Effector CD4-positive, alpha-beta T cell (primary cell): ENCODE results near the gene HTRA3.

Experiments
- DNase-seq: peaks from one replicate; pipeline ENCODE4 v3.0.0-alpha.2; 2020

HTRA3 gene

GRCh38 chr4:8250227-8250626 is 19.3 kb upstream of the HTRA3 start:
- no peak for DNase-seq

- no peak for DNase-seq
These were observed 18.9 kb upstream of the HTRA3 start for GRCh38 chr4:8250637-8251036.

- DNase-seq = no peak
These were observed 18.3 kb upstream of the HTRA3 start for GRCh38 chr4:8251110-8251883.

- no peak for DNase-seq
These were observed 17.0 kb upstream of the HTRA3 start for GRCh38 chr4:8252301-8253173.

GRCh38 chr4:8254076-8254475 is 15.5 kb upstream of the HTRA3 start:
- no peak for DNase-seq

GRCh38 chr4:8255698-8256441 is 13.7 kb upstream of the HTRA3 start:
- no peak for DNase-seq

- DNase-seq = no peak
These were observed 11.7 kb upstream of the HTRA3 start for GRCh38 chr4:8257854-8258253.

GRCh38 chr4:8258552-8259212 is 10.9 kb upstream of the HTRA3 start:
- DNase-seq = no peak

GRCh38 chr4:8259743-8260430 is 9.7 kb upstream of the HTRA3 start:
- DNase-seq = no peak

GRCh38 chr4:8260656-8261111 is 8.9 kb upstream of the HTRA3 start:
- DNase-seq = no peak

- DNase-seq = no peak
These were observed 7.6 kb upstream of the HTRA3 start for GRCh38 chr4:8261851-8262535.

GRCh38 chr4:8262637-8263322 is 6.8 kb upstream of the HTRA3 start:
- no peak for DNase-seq

GRCh38 chr4:8263397-8263796 is 6.2 kb upstream of the HTRA3 start:
- DNase-seq = no peak

- no peak for DNase-seq
These were observed 5.4 kb upstream of the HTRA3 start for GRCh38 chr4:8264106-8264505.

GRCh38 chr4:8265171-8265929 is 4.2 kb upstream of the HTRA3 start:
- no peak for DNase-seq

GRCh38 chr4:8266088-8266487 is 3.5 kb upstream of the HTRA3 start:
- no peak for DNase-seq

- DNase-seq = no peak
These were observed 3.0 kb upstream of the HTRA3 start for GRCh38 chr4:8266508-8266907.

GRCh38 chr4:8267077-8267476 is 2.5 kb upstream of the HTRA3 start:
- no peak for DNase-seq

GRCh38 chr4:8268211-8268610 is 1.3 kb upstream of the HTRA3 start:
- no peak for DNase-seq

GRCh38 chr4:8268901-8269534 is 536 bp upstream of the HTRA3 start:
- no peak for DNase-seq
